Lower leg skin (tissue), 3 donors: Measurements from ENCODE around the gene CFAP58.

Source experiments
- POLR2A ChIP-seq, 2 donors: fragments of 450-650 bp; IDR thresholded peaks; one replicate each; pipeline ENCODE4 v1.6.1; 2016 to 2017; ENCODE audit warnings: antibody characterized with exemption in 2 of 2, mild to moderate bottlenecking in 1 of 2, moderate library complexity in 1 of 2
- TF ChIP-seq, protein P1 (sequence below), 3 donors: fragments of 450-650 bp; IDR thresholded peaks; one replicate each; pipeline ENCODE4 v1.5.1; 2016; ENCODE audit warnings: antibody characterized with exemption in 3 of 3, mild to moderate bottlenecking in 3 of 3, moderate library complexity in 2 of 3

DNA sequence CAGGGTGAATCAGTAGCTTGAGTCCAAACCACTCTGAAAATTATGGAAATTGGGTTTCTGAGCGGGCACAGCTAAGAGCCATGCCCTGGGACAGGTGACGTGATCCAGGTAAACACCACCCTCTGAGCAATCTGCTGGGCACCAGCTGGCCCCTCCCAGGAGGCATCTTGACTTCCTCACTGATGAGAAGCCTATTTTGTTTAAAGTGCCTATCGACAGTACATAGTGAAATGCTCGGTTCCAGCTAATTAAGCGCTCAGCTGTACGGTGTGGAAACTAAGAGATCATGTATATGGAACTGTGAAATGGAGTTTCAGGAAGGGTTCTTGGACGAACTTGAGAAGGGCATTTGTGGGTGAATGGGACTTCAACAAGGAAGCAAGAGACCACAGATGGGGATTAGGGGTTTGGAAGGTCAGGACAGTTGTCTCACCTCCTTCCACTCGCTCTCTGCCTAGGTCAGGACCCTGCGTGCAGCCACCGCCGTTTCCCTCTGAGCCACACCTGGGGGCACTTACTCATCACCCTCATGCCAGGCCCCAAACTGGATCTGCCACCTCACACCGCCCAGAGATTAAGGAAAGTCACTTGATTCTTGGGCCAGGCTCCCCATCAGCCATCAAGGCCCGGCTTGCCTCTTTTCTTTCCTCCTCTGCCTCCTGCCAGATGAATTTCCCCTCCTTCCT is 18.5 kb upstream of the CFAP58 start:
- no peak for TF ChIP-seq POLR2A (IDR thresholded peaks at IDR 0.05)
- TF ChIP-seq, protein P1, sequence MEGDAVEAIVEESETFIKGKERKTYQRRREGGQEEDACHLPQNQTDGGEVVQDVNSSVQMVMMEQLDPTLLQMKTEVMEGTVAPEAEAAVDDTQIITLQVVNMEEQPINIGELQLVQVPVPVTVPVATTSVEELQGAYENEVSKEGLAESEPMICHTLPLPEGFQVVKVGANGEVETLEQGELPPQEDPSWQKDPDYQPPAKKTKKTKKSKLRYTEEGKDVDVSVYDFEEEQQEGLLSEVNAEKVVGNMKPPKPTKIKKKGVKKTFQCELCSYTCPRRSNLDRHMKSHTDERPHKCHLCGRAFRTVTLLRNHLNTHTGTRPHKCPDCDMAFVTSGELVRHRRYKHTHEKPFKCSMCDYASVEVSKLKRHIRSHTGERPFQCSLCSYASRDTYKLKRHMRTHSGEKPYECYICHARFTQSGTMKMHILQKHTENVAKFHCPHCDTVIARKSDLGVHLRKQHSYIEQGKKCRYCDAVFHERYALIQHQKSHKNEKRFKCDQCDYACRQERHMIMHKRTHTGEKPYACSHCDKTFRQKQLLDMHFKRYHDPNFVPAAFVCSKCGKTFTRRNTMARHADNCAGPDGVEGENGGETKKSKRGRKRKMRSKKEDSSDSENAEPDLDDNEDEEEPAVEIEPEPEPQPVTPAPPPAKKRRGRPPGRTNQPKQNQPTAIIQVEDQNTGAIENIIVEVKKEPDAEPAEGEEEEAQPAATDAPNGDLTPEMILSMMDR (IDR thresholded peaks at IDR 0.05): no peak
